Frontal cortex (tissue), 4 donors: ENCODE results near the gene RIOK2. TPM values are rescaled to one million over a fixed set of nuclear protein-coding genes. Genes with fewer than 3 reads are reported as not detected.
A peak's percentile ranks its signal among the peaks of the same experiment; 100 is the strongest.
"Not testable (repeated sequence)": the region's sequence is repeated elsewhere in the genome, so short reads cannot be mapped to it uniquely, and the experiment has no call there.

Experiments used
- DNase-seq, 2 donors: peaks; one replicate each; pipeline ENCODE4 v3.0.0; 2012; ENCODE audit warnings: low spot score in 2 of 2
- FAIRE-seq: peaks from 2 replicates; lab custom pipeline; 2012; peaks lifted over from hg19 to GRCh38; lab: Jason Lieb, UNC
- total RNA-seq: library from RNA; depleted of rRNA; stranded (reverse); fragments of >200 nt; gene quantifications from one replicate; pipeline ENCODE4 v1.2.3, GENCODE V29; 2014
- donor health status: control.
- donor health status: control.
- donor health status: control.

Gene RIOK2
- total RNA-seq, 1 donor from 2014 or later = 20.8 TPM

- DNase-seq (no peak), FAIRE-seq (no peak)
These were observed 10.8 kb downstream of the RIOK2 start for GRCh38 chr5:97172227-97172626.

DNA sequence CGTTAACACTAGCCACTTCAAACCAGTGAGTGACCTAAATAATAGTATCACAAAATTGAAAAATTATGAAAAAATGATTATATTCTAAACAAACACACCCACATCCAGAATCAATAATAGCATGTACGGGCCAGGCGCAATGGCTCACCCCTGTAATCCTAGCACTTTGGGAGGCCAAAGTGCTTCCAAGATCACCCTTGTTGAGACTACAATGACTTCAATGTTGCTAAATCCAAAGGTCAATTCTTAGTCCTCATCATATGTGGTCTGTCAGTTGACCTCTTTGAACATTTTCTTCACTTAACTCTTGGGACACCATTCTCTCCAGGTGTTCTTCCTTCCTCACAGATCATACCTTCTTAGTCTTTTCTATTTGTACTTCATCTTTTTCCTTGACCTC is 11.3 kb downstream of the RIOK2 start:
- no peak for FAIRE-seq
- DNase-seq = no peak

- FAIRE-seq = no peak
- DNase-seq = no peak
These were observed 15.6 kb downstream of the RIOK2 start for GRCh38 chr5:97167435-97167834.

GRCh38 chr5:97165726-97166125 is 17.3 kb downstream of the RIOK2 start:
- DNase-seq (no peak), FAIRE-seq (no peak)

- no peak for DNase-seq
- no peak for FAIRE-seq
These were observed 18.2 kb downstream of the RIOK2 start for GRCh38 chr5:97164846-97165245.

GRCh38 chr5:97163790-97164285 is 19.2 kb downstream of the RIOK2 start:
- FAIRE-seq = no peak

DNA sequence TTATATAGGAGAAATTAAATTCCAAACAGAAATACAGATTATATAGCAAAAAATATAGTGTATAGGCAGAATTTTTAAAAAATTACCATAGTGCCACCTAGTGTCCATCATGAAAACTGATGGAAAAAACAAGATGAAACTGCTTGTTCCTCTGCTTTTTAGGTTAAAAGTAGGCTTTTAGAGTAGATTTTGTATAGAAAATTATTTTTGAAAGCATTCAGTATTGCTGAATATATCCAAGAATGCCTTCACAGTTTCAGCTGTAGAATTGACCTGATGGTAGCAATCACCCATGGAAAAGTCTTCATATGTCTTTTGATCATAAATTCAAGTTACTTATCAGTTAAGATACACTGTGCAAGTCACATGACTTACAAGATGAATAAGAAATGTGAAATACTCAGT is 19.7 kb downstream of the RIOK2 start:
- FAIRE-seq (peak; percentile 63), DNase-seq (no peak)

More at GRCh38 chr5:97163790-97164285, 19.2 kb downstream of the RIOK2 start:
- no peak for DNase-seq

DNA sequence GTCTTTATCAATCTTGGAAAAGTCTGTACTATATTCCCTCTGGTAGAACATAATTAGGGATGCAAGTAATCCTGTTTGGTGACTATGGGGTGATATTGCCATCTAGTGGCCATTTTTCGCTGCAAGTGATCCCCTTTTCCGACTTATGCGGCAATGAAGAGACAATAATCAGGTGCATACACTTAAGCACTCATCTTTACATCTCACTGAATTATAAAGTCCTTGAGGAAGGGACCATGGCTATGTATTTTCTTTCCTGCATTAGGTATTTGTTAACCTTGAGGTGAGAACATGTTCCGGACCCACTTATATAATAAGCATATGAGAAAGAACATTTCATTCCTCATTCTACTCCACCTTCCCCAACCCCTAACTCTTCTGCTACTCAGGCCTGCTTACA is 21.0 kb downstream of the RIOK2 start:
- DNase-seq = peak in 1 of 2 donors; percentile 23
- FAIRE-seq = peak; percentile 88

GRCh38 chr5:97157689-97158088 is 25.4 kb downstream of the RIOK2 start:
- no peak for FAIRE-seq
- DNase-seq = no peak

DNA sequence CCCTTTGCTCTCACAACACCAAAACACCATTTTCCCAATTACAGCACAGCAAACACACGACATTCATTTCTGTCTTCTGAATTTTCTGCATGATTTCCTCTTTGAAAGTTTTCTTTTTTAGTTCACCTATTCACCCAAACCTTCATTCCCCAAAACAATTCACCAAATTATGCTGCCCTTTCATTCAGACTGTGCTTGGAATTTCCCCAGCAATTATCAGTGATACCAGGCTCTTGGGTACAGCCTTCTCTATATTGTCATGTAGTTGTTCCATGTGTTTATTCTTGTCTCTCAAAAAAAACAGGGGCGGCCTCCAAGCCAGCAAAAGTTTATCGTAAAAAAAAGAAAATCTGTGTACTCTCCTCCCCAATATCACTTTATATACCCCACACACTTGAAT is 31.7 kb downstream of the RIOK2 start:
- FAIRE-seq (no peak), DNase-seq (no peak)

- DNase-seq (no peak), FAIRE-seq (no peak)
These were observed 32.6 kb downstream of the RIOK2 start for GRCh38 chr5:97150401-97150800.

DNA sequence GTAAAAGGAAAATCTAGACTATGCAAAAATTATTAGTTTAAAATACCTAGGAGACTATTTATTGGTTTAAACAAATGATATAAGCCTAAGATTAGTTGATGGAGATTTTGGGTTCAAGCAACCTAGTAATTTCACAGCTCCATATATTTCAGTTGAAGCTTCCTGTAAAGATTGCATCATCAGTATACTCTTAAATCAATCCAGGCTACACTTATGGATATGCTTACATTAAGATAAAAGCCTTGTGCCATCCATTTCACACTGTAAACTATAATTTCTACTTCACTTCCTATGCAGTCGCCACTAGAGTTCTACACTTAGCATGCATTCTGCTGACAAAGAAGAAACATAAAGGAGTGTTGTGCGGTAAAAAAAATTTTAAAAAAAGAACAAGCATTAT is 33.3 kb downstream of the RIOK2 start:
- no peak for DNase-seq
- no peak for FAIRE-seq

GRCh38 chr5:97148288-97148687 is 34.8 kb downstream of the RIOK2 start:
- DNase-seq (no peak), FAIRE-seq (no peak)

DNA sequence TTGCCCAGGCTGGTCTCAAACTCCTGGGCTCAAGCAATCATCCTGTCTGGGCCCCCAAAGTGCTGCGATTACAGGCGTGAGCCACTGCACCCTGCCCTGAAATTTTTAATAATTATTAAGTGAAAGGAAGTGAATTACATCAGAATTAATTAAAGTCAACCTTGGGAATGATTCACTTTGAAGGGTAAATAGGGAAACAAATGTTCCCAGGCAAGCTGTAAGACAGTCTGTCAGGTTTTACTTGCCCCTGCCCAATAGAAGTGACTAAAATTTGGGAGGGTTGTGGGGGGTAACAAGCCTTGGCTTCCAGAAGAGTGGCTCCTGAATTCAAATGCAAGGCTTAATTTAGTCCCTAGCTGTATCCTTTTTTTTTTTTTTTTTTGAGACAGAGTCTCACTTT is 39.3 kb downstream of the RIOK2 start:
- DNase-seq = no peak
- FAIRE-seq = no peak

GRCh38 chr5:97142521-97143254 is 40.4 kb downstream of the RIOK2 start, which contains the start of gene LIX1:
TSS of gene LIX1 (minus strand) at chr5:97142611. CDS start at chr5:97142576, 35 bp downstream.
- DNase-seq (peak; percentile 6 to 31), FAIRE-seq (no peak)

- DNase-seq (no peak), FAIRE-seq (no peak)
These were observed 41.5 kb downstream of the RIOK2 start for GRCh38 chr5:97141539-97141938.

GRCh38 chr5:97141031-97141430 is 42.0 kb downstream of the RIOK2 start:
- DNase-seq (no peak), FAIRE-seq (no peak)

DNA sequence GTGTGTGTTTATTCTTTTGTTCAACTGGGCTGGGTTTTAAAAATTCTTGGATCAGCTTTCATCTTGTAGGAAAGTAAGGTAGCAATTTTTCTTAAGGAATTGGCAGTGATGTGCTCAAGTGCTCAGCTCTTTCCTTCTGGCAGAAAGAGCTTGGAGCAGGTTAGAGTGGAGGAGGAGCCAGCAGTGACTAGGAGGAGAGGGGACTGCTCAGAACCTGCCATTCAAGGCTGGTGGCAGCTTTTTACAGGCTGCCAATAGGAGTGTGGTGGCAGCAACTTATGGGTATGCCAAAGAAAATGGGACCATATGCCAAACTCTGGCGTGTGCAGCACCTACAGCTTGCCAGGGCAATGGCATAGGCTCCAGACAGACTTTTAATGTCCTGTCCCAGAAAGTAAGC is 42.8 kb downstream of the RIOK2 start:
- DNase-seq, FAIRE-seq: not testable (repeated sequence)

- DNase-seq (no peak), FAIRE-seq (no peak)
These were observed 46.6 kb downstream of the RIOK2 start for GRCh38 chr5:97136475-97136874.

DNA sequence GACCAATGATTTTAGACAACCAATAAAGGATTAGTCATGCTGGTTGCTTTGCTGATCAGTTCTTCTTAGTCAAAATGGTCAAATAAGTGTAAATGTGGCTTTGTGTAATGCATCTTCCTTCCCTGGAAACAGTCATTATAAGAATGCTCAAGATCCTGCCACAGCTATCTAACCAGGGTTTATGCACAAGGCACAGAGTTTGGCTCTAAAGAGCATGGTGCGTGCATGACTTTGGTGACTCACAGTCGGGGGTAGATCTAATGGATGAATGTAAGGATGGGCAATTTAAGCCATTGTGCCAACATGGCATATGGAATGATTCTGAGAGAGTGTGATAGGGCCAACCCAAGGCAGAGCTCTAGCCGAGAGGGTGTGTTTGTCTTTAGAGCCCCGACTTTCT is 47.2 kb downstream of the RIOK2 start:
- FAIRE-seq (no peak), DNase-seq (no peak)

DNA sequence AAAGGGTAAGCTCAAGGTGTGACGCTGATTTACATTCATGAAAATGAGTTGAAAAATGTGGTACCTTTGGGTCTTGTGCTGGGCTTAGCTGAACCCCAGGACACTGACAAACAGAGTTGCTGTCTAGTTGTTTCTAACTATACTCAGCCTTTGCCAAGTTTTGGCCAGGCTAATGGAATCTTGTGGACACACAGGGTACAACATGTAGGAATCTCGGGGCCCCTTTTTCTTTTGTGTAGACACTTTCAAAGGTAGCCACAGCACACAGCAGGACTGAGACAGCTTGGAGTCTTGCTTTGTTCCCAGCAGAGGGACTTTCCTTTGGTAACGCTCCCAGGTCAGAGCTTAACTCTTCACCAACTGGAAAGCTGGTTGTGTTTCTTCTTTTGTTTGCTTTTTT is 48.4 kb downstream of the RIOK2 start:
- FAIRE-seq (no peak), DNase-seq (no peak)

DNA sequence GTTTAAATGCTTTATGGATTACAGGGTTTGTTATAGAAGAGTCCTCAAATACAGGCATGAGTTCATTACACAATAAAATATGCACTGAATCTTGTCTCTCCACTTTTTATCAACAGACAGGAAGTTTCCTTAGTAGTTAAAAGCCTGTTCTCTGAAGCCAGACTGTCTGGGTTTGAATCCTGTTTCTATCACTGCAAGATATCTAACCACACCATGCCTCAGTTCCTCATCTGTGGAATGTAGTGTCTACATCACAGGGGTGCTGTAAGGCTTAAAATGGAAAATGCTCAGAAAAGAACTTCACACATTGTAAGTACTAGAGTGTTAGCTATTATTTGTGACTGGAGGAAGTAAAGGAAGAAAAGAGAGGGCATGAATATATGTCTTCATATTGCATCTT is 49.9 kb downstream of the RIOK2 start:
- no peak for DNase-seq
- no peak for FAIRE-seq
